Stomach (tissue), 9 donors: ENCODE results near the gene CADM4. TPM values are rescaled to one million over a fixed set of nuclear protein-coding genes. Genes with fewer than 3 reads are reported as not detected.

Source experiments
- DNase-seq, 2 donors: peaks; one replicate each; pipeline versions ENCODE4 v3.0.0 to v3.0.0-alpha.2; 2013 to 2019
- H3K27ac ChIP-seq, 5 donors: fragments of 200-600 bp in 4 of 5; sonication (generic) in 4 of 5; one replicate each; pipeline ENCODE4 v1.5.1; 2013 to 2019; ENCODE audit warnings: mild to moderate bottlenecking in 1 of 5, moderate library complexity in 1 of 5
- H3K27me3 ChIP-seq, 3 donors: fragments of 200-600 bp; sonication (generic); one replicate each; pipeline ENCODE4 v1.5.1; 2017 to 2019; ENCODE audit warnings: mixed run types in 1 of 3
- H3K36me3 ChIP-seq, 4 donors: fragments of 200-600 bp; sonication (generic); 1 replicate in 3 of 4; 2 replicates in 1 of 4; pipeline ENCODE4 v1.5.1; 2016 to 2019
- H3K4me1 ChIP-seq, 4 donors: fragments of 200-600 bp; sonication (generic); one replicate each; pipeline ENCODE4 v1.5.1; 2016 to 2019
- H3K4me3 ChIP-seq, 4 donors: fragments of 200-600 bp; sonication (generic) in 3 of 4; one replicate each; pipeline ENCODE4 v1.5.1; 2016 to 2019; ENCODE audit warnings: mild to moderate bottlenecking in 1 of 4
- H3K9me3 ChIP-seq, 4 donors: fragments of 200-600 bp; sonication (generic); one replicate each; pipeline ENCODE4 v1.5.1; 2016 to 2019
- CTCF ChIP-seq, 7 experiments: fragments of 450-650 bp in 4 of 7; fragments of 200-600 bp in 3 of 7; sonication (generic) in 3 of 7; IDR thresholded peaks; one replicate each; pipeline ENCODE4 v1.5.1; 2016 to 2019; ENCODE audit warnings: antibody characterized with exemption in 7 of 7, control low read depth in 2 of 7, mild to moderate bottlenecking in 1 of 7
- EP300 ChIP-seq: sonication (generic); formaldehyde crosslinking; IDR thresholded peaks from one replicate; pipeline ENCODE4 v1.6.1; 2017; ENCODE audit warnings: antibody characterized with exemption
- POLR2A ChIP-seq, 4 donors: fragments of 450-650 bp; IDR thresholded peaks; one replicate each; pipeline ENCODE4 v1.6.1; 2016; ENCODE audit warnings: antibody characterized with exemption in 4 of 4, control low read depth in 2 of 4, mild to moderate bottlenecking in 1 of 4, moderate library complexity in 1 of 4
- POLR2AphosphoS5 ChIP-seq, 3 donors: sonication (generic); formaldehyde crosslinking; IDR thresholded peaks; one replicate each; pipeline ENCODE4 v1.6.1; 2016; ENCODE audit warnings: antibody characterized with exemption in 3 of 3
- whole genome bisulfite sequencing, 5 donors: extraction: QIAGEN DNeasy Blood & Tissue Kit in 3 of 5; methylation state at CpG; one replicate each; pipeline versions ENCODE4 v1.1.5 to v1.1.7; 2013 to 2018; 5-methylcytosine and 5-hydroxymethylcytosine counted together
- intact Hi-C: fragments of 100-400 bp; cut with DNase I; formaldehyde crosslinking; loops from one replicate; pipeline ENCODE4 v1.15.1; 2023; ENCODE audit warnings: low total_unique reads
- polyA plus RNA-seq, 3 donors: library from polyadenylated mRNA; stranded (reverse); fragments of 200-250 nt; gene quantifications; one replicate each; pipeline ENCODE4 v1.2.3, GENCODE V29; 2013
- total RNA-seq, 5 donors: library from RNA; depleted of rRNA; stranded (reverse); fragments of >200 nt; gene quantifications; one replicate each; pipeline versions ENCODE4 v1.1.0 to v1.2.3, GENCODE V29; 2014 to 2016
- donor health status: healthy with polysubstance abuse.
- donor health status: Bipolar disorder and iron deficiency.
- donor health status: healthy.

Gene CADM4
- total and polyA plus RNA-seq, 8 donors, result 4.9 to 14.2 (median 6.2) TPM; not detected in 1

DNA sequence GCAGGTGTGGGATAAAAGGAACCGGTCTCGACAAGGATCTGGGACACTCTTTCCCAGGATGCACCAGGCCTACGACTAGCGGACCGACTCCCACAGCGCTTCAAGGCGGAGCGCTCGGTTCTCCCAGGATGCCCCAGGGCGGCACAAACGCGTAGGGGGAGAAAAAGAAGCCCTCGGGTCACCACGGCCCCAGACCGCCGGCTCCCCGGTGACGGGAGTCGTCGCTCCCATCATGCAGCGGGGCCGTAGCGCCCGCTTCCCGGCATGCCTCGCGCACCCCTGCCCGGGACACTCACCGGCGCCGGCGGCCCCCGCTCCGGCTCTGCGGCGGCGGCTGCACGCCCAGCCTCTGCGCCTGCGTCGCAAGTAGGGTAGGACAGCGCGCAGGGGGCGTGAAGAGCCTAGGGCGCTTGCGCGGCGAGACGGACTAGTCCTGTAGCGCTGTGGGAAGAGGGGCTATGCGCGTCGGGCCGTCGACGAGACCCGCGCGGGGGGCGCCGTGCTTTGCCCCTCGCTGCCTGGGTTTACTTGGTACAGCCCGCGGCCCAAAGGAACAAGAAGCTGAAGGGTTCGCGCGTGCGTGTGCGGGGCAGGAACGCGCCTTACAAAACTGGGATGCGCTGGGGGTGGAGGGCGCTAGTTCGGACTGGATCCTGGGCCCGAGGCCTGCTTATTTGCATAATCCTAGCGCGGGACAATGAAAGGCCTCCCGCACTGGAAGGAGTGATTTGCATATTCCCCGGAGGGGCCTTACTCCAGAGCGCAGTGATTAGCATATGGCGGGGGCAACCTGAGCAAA is 20.2 kb downstream of the CADM4 start, which contains the start of gene ZNF428:
Gene ZNF428, minus strand, starts transcription at position 368 of the 799 bp plus-strand sequence. CDS start 5,325 bp downstream, outside the sequence.
- H3K27ac ChIP-seq, result peak within 1 kb of the TSS; percentile 86 to 96 (median 95)
- peaks cover 0 to under 1% (median 0%) of the 10 kb centered on the region in 4 donors for H3K36me3 ChIP-seq
- peak within 1 kb of the TSS; percentile 71 to 80 (median 76) for H3K4me3 ChIP-seq
- no peaks in the 10 kb centered on the region for H3K27me3 ChIP-seq
- DNase-seq, result peak; percentile 87 to 97
- peaks cover 0 to 37% (median 23%) of the 10 kb centered on the region in 4 donors for H3K4me1 ChIP-seq
- peak; percentile 38 to 87 (median 77) for TF ChIP-seq POLR2AphosphoS5 (IDR thresholded peaks at IDR 0.05)
- no peak for TF ChIP-seq CTCF (IDR thresholded peaks at IDR 0.05)
- no peak for TF ChIP-seq EP300
- peak in 1 of 4 donors; percentile 23 for TF ChIP-seq POLR2A (IDR thresholded peaks at IDR 0.05)
- intact Hi-C loops, result no loop called here
- H3K9me3 ChIP-seq, result no peaks in the 10 kb centered on the region
- WGBS, 5 donors, result 0 to 1% (median 0%) methylated on average over 65 to 81 of the region's 81 CpGs

GRCh38 chr19:43618921-43619261 is 20.8 kb downstream of the CADM4 start:
- whole genome bisulfite sequencing, 5 donors, result 0 to 1% (median 0%) methylated on average over 12 to 14 of the region's 14 CpGs
- H3K27ac ChIP-seq, result peak overlapping the region; percentile 86 to 96 (median 95)
- peak in 1 of 2 donors; percentile 80 for DNase-seq
- peaks cover 0 to 38% (median 23%) of the 10 kb centered on the region in 4 donors for H3K4me1 ChIP-seq
- intact Hi-C loops, result no loop called here
- H3K9me3 ChIP-seq, result no peaks in the 10 kb centered on the region
- H3K36me3 ChIP-seq, result peaks cover 2 to 7% (median 4%) of the 10 kb centered on the region in 4 donors
- TF ChIP-seq CTCF (IDR thresholded peaks at IDR 0.05), result no peak
- no peak for TF ChIP-seq POLR2A (IDR thresholded peaks at IDR 0.05)
- no peak for TF ChIP-seq POLR2AphosphoS5 (IDR thresholded peaks at IDR 0.05)
- TF ChIP-seq EP300, result no peak
- H3K4me3 ChIP-seq, result peak overlapping the region; percentile 71 to 80 (median 76)
- H3K27me3 ChIP-seq, result no peaks in the 10 kb centered on the region

DNA sequence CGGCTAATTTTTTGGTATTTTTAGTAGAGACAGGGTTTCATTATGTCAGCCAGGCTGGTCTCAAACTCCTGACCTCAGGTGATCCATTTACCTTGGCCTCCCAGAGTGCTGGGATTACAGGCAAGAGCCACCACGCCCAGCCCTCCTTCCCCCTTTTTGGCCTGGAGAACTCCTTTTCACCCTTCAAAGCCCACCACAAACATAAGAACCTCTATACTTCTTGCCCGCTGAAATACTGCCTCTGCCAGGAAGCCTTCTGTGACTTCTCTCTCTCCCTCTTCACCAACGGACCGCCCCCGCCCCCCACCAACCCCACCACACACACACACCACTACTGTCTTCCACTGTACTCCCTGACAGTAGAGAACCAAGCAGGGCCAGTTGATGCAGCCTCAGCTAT is 22.7 kb downstream of the CADM4 start:
- H3K4me1 ChIP-seq, result peaks cover 0 to 38% (median 23%) of the 10 kb centered on the region in 4 donors
- no peak for TF ChIP-seq CTCF (IDR thresholded peaks at IDR 0.05)
- no peak for TF ChIP-seq POLR2A (IDR thresholded peaks at IDR 0.05)
- no peak for TF ChIP-seq EP300
- no peak for TF ChIP-seq POLR2AphosphoS5 (IDR thresholded peaks at IDR 0.05)
- no peak for DNase-seq
- H3K36me3 ChIP-seq, result peaks cover 16 to 26% (median 24%) of the 10 kb centered on the region in 4 donors
- H3K9me3 ChIP-seq, result no peaks in the 10 kb centered on the region
- intact Hi-C loops, result no loop called here
- H3K27me3 ChIP-seq, result no peaks in the 10 kb centered on the region
- H3K27ac ChIP-seq, result no peak overlapping the region
- H3K4me3 ChIP-seq, result no peak overlapping the region
- WGBS, 5 donors, result 90 to 94% (median 90%) methylated on average over 6 of the region's 6 CpGs

- Histone ChIP-seq H3K27ac (no peak overlapping the region), H3K4me1 (peaks cover 0 to 38% (median 23%) of the 10 kb centered on the region in 4 donors), H3K4me3 (no peak overlapping the region), H3K9me3 (no peaks in the 10 kb centered on the region), H3K36me3 (peaks cover 20 to 32% (median 29%) of the 10 kb centered on the region in 4 donors), H3K27me3 (no peaks in the 10 kb centered on the region)
- intact Hi-C loops, result no loop called here
- TF ChIP-seq CTCF (IDR thresholded peaks at IDR 0.05), result no peak
- no peak for TF ChIP-seq POLR2AphosphoS5 (IDR thresholded peaks at IDR 0.05)
- TF ChIP-seq POLR2A (IDR thresholded peaks at IDR 0.05), result no peak
- TF ChIP-seq EP300, result no peak
- no peak for DNase-seq
- 58 to 90% (median 65%) methylated on average over 1 of the region's 1 CpG for WGBS, 5 donors
These were observed 23.3 kb downstream of the CADM4 start for GRCh38 chr19:43616306-43616705.
